ENCODE results near the gene TSHZ2. TPM values are rescaled to one million over a fixed set of nuclear protein-coding genes. Genes with fewer than 3 reads are reported as not detected.

The TSHZ2 gene
- total RNA-seq, 1 experiment from 2014 or later: 0.07 TPM

DNA sequence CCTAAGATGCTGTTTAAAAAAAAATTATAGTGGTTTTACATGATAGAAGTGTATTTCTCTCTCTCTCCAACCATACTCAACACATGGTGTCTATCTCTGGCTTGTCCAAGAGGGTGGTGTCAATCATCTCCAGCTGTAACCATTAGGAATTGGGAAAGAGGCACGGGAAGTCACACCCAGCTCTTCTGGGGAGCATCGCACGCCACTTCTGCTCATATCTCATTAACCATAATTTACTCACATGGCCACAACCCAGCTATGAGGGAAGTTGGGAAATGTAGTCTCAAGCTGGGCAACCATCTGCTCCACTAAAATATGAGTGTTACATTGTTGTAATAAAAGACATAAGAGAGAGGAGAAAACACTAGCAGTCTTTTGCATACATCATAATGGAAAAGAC, 30.4 kb upstream of the TSHZ2 start:
- TF ChIP-seq ZNF274 (IDR thresholded peaks at IDR 0.05; ENCODE audit: low read depth, low read length): no peak
- no peak for TF ChIP-seq EGR1 (IDR thresholded peaks at IDR 0.05; ENCODE audit: low read depth)
- no peak for TF ChIP-seq FOSL1 (IDR thresholded peaks at IDR 0.05; ENCODE audit: low read depth)
- ChIA-PET CTCF (no interaction called here), POLR2A (no interaction called here), RAD21 (ENCODE audit: low non-redundant PET in 1 of 2, low total read pairs in 2 of 2, uncharacterized antibody in 2 of 2, unreplicated experiment in 2 of 2) (no interaction called here)
- no peaks in the 10 kb centered on the region for H3K4me1 ChIP-seq (ENCODE audit: control insufficient read depth in 1 of 2, insufficient read depth in 2 of 2, low read length in 2 of 2)
- H3K4me2 ChIP-seq (ENCODE audit: low read length): no peak overlapping the region
- no peak overlapping the region for H3K27ac ChIP-seq (ENCODE audit: low read depth, low read length)
- H3K4me3 ChIP-seq (replicated peaks in 1 of 2; ENCODE audit: low read depth in 1 of 2, low read length in 2 of 2): no peak overlapping the region
- ATAC-seq: no peak
- H3K36me3 ChIP-seq (ENCODE audit: control insufficient read depth in 1 of 2, insufficient read depth in 2 of 2, low read length in 2 of 2): no peaks in the 10 kb centered on the region
- H2AFZ ChIP-seq (ENCODE audit: low read depth, low read length, poor library complexity, severe bottlenecking): no peak overlapping the region
- no peak for DNase-seq (ENCODE audit: low read depth, low spot score)
- H4K20me1 ChIP-seq (ENCODE audit: insufficient read depth): no peaks in the 10 kb centered on the region
- intact Hi-C loops (cut with micrococcal nuclease): no loop called here
- no TSS peak for BruUV-seq (replicated peaks)
- H3K27me3 ChIP-seq (ENCODE audit: insufficient read depth, low read length): no peaks in the 10 kb centered on the region
- H3K79me2 ChIP-seq (ENCODE audit: insufficient read depth, low read length): no peaks in the 10 kb centered on the region
- H3K9me3 ChIP-seq (ENCODE audit: control insufficient read depth in 1 of 2, insufficient read depth in 1 of 2, low read depth in 1 of 2, low read length in 2 of 2): peaks cover 0 to 4% of the 10 kb centered on the region in 2 experiments; a peak in 1 of 4 replicates
- no peaks in the 10 kb centered on the region for H3K9me2 ChIP-seq (ENCODE audit: insufficient read depth)
- H3K9ac ChIP-seq (ENCODE audit: low read length): no peak overlapping the region

DNA sequence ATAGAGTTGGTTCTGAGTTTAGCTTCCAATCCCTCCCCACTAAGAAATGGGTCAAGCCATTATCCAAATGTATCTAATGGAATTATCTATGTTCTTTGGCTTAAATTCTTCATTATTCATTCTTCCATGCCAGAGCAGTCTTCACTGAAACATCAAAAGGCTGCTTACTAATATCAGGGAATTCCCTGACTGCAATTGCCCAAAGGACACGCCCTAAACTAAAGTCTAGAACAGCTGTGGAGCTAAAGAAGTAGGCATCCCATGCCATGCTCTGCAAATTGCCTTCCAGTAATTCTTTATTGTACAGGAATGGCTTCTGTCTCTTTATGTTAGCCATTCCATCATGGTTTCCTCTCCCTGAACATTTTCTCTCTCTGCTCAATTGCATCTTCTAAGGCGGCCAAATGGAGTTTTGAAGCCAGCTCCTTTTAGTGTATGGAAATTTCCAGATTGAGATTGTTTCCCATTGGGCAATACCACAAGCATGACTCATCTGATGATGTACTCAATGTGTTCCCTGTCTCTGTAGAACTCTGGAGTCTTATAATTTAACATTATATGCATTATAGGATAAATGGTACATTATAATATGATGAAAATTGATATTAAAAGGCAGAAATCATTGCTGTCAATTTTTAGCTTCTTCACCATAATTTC, 28.8 kb upstream of the TSHZ2 start:
- no peaks in the 10 kb centered on the region for H4K20me1 ChIP-seq (ENCODE audit: insufficient read depth)
- no peak overlapping the region for H3K9ac ChIP-seq (ENCODE audit: low read length)
- ChIA-PET RAD21 (ENCODE audit: low non-redundant PET in 1 of 2, low total read pairs in 2 of 2, uncharacterized antibody in 2 of 2, unreplicated experiment in 2 of 2) (no interaction called here), POLR2A (no interaction called here), CTCF (no interaction called here)
- no peak overlapping the region for H3K4me2 ChIP-seq (ENCODE audit: low read length)
- H3K4me1 ChIP-seq (ENCODE audit: control insufficient read depth in 1 of 2, insufficient read depth in 2 of 2, low read length in 2 of 2): no peaks in the 10 kb centered on the region
- H3K4me3 ChIP-seq (replicated peaks in 1 of 2; ENCODE audit: low read depth in 1 of 2, low read length in 2 of 2): no peak overlapping the region
- no peak overlapping the region for H2AFZ ChIP-seq (ENCODE audit: low read depth, low read length, poor library complexity, severe bottlenecking)
- H3K79me2 ChIP-seq (ENCODE audit: insufficient read depth, low read length): no peaks in the 10 kb centered on the region
- no peaks in the 10 kb centered on the region for H3K27me3 ChIP-seq (ENCODE audit: insufficient read depth, low read length)
- no peaks in the 10 kb centered on the region for H3K9me2 ChIP-seq (ENCODE audit: insufficient read depth)
- no peak overlapping the region for H3K27ac ChIP-seq (ENCODE audit: low read depth, low read length)
- H3K36me3 ChIP-seq (ENCODE audit: control insufficient read depth in 1 of 2, insufficient read depth in 2 of 2, low read length in 2 of 2): no peaks in the 10 kb centered on the region
- no TSS peak for BruUV-seq (replicated peaks)
- no peak for ATAC-seq
- no peak for DNase-seq (ENCODE audit: low read depth, low spot score)
- intact Hi-C loops (cut with micrococcal nuclease): no loop called here
- H3K9me3 ChIP-seq (ENCODE audit: control insufficient read depth in 1 of 2, insufficient read depth in 1 of 2, low read depth in 1 of 2, low read length in 2 of 2): peaks cover 0 to 7% of the 10 kb centered on the region in 2 experiments; a peak in 1 of 4 replicates
- no peak for TF ChIP-seq EZH2phosphoT487 (IDR thresholded peaks at IDR 0.05; ENCODE audit: borderline replicate concordance)
- TF ChIP-seq POLR2A (IDR thresholded peaks at IDR 0.05; ENCODE audit: borderline replicate concordance, extremely low read depth, insufficient read depth, insufficient read length): no peak
- TF ChIP-seq EZH2 (IDR thresholded peaks at IDR 0.05): no peak
- no peak for TF ChIP-seq ZNF274 (IDR thresholded peaks at IDR 0.05; ENCODE audit: low read depth, low read length)
- no peak for TF ChIP-seq FOSL1 (IDR thresholded peaks at IDR 0.05; ENCODE audit: low read depth)
- TF ChIP-seq, protein P1, sequence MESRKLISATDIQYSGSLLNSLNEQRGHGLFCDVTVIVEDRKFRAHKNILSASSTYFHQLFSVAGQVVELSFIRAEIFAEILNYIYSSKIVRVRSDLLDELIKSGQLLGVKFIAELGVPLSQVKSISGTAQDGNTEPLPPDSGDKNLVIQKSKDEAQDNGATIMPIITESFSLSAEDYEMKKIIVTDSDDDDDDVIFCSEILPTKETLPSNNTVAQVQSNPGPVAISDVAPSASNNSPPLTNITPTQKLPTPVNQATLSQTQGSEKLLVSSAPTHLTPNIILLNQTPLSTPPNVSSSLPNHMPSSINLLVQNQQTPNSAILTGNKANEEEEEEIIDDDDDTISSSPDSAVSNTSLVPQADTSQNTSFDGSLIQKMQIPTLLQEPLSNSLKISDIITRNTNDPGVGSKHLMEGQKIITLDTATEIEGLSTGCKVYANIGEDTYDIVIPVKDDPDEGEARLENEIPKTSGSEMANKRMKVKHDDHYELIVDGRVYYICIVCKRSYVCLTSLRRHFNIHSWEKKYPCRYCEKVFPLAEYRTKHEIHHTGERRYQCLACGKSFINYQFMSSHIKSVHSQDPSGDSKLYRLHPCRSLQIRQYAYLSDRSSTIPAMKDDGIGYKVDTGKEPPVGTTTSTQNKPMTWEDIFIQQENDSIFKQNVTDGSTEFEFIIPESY (IDR thresholded peaks at IDR 0.05; ENCODE audit: extremely low read depth, insufficient replicate concordance, low read length): no peak
- no peak for TF ChIP-seq SP1 (IDR thresholded peaks at IDR 0.05; ENCODE audit: low read depth)
- TF ChIP-seq ELF1 (IDR thresholded peaks at IDR 0.05; ENCODE audit: borderline replicate concordance, low read depth): no peak
- TF ChIP-seq EGR1 (IDR thresholded peaks at IDR 0.05; ENCODE audit: low read depth): no peak
- TF ChIP-seq JUND (IDR thresholded peaks at IDR 0.05): no peak
- TF ChIP-seq TCF7L2 (IDR thresholded peaks at IDR 0.05; ENCODE audit: borderline replicate concordance, extremely low read depth, insufficient read depth, insufficient read length): no peak
- no peak for TF ChIP-seq POLR2AphosphoS5 (IDR thresholded peaks at IDR 0.05; ENCODE audit: low read depth, low read length)
- no peak for TF ChIP-seq YY1 (IDR thresholded peaks at IDR 0.05; ENCODE audit: extremely low read depth, insufficient replicate concordance, low read depth, low read length)
- TF ChIP-seq, protein P2, sequence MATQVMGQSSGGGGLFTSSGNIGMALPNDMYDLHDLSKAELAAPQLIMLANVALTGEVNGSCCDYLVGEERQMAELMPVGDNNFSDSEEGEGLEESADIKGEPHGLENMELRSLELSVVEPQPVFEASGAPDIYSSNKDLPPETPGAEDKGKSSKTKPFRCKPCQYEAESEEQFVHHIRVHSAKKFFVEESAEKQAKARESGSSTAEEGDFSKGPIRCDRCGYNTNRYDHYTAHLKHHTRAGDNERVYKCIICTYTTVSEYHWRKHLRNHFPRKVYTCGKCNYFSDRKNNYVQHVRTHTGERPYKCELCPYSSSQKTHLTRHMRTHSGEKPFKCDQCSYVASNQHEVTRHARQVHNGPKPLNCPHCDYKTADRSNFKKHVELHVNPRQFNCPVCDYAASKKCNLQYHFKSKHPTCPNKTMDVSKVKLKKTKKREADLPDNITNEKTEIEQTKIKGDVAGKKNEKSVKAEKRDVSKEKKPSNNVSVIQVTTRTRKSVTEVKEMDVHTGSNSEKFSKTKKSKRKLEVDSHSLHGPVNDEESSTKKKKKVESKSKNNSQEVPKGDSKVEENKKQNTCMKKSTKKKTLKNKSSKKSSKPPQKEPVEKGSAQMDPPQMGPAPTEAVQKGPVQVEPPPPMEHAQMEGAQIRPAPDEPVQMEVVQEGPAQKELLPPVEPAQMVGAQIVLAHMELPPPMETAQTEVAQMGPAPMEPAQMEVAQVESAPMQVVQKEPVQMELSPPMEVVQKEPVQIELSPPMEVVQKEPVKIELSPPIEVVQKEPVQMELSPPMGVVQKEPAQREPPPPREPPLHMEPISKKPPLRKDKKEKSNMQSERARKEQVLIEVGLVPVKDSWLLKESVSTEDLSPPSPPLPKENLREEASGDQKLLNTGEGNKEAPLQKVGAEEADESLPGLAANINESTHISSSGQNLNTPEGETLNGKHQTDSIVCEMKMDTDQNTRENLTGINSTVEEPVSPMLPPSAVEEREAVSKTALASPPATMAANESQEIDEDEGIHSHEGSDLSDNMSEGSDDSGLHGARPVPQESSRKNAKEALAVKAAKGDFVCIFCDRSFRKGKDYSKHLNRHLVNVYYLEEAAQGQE (IDR thresholded peaks at IDR 0.05; ENCODE audit: low read depth): no peak

Measured in HCT116 (cell line).